ENCODE measurements around the gene HDGFL2.

DNA sequence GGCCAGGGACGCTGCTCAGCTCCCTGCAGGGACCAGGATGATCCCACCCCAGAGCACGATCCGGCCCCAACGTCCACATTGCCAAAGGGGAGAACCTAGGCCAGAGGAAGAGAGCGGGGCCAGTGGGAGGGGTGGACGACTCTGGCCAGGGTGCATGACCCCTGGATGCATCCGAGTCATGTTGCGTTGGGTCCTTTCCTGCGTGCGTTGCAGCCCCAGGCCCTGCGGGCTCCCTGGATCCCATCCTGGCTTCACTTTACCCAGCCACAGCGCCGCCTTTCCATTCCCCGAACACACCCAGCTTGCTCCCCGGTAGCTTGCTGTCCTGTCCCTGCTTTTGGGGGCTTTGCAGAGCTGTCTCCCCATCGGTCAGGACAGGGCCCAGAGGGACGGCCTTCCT lies 35.7 kb downstream of the HDGFL2 start:
- TF ChIP-seq, protein P1, sequence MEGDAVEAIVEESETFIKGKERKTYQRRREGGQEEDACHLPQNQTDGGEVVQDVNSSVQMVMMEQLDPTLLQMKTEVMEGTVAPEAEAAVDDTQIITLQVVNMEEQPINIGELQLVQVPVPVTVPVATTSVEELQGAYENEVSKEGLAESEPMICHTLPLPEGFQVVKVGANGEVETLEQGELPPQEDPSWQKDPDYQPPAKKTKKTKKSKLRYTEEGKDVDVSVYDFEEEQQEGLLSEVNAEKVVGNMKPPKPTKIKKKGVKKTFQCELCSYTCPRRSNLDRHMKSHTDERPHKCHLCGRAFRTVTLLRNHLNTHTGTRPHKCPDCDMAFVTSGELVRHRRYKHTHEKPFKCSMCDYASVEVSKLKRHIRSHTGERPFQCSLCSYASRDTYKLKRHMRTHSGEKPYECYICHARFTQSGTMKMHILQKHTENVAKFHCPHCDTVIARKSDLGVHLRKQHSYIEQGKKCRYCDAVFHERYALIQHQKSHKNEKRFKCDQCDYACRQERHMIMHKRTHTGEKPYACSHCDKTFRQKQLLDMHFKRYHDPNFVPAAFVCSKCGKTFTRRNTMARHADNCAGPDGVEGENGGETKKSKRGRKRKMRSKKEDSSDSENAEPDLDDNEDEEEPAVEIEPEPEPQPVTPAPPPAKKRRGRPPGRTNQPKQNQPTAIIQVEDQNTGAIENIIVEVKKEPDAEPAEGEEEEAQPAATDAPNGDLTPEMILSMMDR (IDR thresholded peaks at IDR 0.05), result no peak
- TF ChIP-seq POLR2A (IDR thresholded peaks at IDR 0.05), result no peak

Data from breast epithelium (tissue), 3 donors.